Central memory CD4-positive, alpha-beta T cell (primary cell): ENCODE data around the gene TMEM184A.

Source experiments
- DNase-seq: peaks from one replicate; pipeline ENCODE4 v3.0.0; 2022

TMEM184A gene

DNA sequence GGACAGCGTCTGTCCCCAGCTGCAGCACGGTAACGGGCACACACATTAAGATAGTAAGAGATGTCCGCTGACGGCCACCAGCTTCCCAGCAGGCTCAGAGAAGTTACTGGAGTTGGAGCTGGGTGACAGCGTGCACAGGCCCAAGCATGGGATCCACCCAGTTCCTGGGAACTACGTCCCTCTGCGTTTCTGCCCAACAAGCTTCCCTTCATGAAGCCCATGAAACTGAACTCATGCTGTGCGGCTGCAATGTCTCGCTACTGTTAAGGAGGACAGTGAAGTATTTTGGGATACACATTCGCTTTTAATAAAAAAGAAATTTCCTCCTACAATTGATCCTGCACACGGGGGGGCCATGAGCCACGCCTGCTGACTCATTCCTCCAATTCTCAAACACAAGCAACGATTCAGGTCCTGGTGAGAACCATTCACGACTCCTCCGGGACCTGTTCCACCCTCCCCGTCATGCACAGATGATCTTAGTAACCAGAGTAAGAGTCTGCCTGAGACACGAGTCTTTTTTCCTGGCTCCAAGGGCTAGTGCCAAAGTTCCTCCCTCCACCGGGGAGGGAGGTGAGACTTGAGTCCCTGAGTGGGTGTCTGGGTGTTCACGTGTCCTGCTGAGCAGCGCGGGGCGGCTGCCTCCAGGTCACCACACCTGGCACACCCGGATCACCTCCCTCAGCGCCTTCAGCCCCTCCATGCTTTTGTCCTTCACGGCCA lies 11.2 kb upstream of the TMEM184A start:
- DNase-seq = no peak

DNA sequence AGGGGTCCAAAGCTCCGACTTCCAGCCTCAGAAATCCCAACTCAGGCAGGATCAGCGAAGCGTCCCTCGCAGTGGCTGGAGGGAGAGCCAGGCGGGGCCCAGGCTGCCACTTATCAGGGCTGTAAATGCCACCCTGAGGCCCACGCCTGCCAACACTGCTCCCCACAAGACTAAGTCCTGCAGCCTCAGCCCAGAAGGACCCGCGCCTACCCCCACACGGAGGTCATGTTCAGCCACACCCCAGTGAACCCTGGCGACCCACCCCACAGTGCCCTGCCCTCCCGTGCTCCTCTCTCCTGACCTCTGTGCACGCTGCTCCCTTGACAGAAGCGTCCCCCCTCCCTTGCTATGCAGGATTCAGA lies 10.7 kb upstream of the TMEM184A start:
- DNase-seq = no peak

DNA sequence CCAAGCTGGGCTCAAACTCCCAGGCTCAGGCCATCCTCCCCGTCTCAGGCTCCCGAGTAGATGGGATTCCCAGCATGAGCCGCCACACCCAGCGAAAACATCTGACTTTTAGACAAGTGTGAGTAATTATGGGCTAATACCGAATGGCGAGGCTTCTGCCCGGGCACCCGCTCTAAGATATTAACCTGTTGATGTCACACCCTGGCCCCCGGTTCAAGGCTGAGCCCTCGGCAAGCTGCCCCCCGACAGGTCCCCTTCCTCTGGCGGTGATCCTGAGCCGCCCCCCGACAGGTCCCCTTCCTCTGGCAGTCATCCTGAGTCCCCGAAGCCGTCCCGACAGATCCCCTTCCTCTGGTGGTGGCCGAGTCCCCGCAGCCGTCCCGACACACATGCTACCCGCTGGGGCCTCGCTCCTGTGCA lies 8.6 kb upstream of the TMEM184A start:
- no peak for DNase-seq

DNA sequence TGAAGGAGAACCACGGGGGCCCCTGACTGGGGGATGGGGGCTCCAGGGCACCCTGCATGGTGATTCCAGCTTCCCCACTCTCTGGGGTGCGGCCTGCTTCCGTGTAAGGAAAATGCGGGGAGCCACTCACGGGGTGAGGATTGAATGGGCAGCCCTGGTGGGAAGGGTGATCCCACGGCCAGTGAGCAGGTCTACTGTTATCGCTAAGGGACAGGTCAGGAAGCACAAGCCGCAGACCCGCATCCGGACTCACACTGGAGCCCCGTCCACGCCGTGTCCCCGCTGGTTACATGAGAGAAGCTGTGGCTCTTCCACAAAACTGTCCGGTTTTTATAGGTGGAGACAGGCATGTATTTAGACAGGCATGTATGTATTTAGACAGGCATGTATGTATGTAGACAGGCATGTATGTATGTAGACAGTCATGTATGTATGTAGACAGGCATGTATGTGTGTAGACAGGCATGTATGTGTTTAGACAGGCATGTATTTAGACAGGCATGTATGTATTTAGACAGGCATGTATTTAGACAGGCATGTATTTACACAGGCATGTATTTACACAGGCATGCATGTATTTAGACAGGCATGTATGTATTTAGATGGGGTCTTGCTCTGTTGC lies 8.1 kb upstream of the TMEM184A start:
- DNase-seq = no peak

DNA sequence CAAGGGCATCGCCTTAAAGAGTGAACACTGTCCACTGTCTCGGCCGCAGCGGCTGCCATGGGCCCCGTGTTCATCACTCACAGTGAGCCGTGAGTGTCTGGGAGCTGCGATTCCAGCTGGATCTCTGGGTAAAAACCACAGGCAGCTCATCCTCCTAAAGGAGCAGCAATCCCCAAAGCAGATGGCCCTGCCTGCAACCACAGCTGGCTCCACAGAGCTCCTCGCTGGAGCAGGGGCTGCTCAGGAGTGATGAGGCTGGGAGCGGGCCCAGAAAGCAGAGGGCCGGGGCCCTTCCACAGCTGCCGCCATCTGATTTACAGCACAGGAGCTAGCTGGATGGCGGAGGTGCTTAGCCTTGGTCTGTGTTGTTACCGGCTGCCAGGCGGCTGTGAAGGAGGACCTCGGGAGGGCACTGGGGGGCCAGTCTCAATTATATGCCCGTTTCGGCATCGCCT lies 6.6 kb upstream of the TMEM184A start:
- no peak for DNase-seq

DNA sequence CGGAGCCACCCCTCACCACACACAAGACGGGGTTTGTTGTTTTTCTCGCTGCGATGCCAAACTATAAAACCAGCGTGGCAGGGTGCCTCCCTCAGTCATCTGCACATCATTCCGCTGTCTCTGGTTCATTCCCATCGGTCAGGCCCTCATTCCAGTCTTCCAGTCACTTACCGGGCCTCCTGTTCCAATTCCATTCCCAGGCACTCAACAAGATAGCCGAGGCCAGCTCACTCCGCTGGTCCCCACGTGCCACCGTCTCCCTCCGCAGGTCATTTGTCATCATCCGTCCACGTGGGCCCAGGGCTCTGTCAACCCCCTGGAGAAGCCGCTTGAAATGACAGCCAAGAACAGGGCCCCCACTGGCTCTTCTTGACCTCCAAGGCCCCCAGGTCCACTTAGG lies 6.1 kb upstream of the TMEM184A start:
- no peak for DNase-seq

DNA sequence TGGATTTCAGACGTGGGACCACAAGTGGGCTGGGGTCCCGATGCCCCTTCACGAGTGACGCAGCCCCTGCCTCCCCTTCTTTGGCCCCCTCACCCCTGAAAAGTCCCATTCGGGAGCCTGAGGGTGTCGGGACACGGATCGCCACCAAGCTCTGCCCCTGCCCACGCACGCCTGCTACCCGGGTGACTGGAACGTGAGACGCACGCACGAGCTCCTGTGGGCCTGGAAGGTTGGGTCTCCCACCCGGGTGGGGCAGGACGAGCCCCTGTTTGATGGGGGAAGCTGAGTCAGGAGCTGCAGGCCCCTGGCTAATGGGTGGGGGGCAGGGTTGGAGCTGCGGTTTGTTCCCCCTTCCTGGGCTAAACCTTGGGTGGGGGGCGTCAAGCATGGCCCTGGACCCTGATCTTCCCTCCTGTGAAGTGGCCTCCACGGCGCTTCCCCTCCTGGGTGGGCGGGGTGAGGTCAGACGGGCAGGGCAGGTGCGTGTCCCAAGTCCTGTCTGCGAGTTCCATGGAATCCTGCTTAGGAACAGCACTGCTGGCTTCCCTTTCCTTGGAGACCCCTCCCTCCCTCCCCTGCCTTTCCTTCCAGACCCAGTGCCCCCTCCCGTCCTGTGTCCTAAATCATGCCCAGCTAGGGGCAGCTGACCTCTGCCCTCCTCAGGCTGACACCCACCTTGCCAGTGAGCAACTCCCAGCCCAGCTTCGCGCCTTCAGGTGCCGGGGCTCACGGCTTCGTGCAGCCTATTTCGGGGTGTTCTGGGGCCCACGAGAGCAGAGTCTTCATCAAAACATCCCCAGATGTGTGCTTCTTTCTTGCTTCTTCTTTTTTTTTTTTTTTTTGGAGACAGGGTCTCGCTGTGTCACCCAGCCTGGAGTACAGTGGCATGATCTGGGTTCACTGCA lies 5.3 kb upstream of the TMEM184A start:
- no peak for DNase-seq

DNA sequence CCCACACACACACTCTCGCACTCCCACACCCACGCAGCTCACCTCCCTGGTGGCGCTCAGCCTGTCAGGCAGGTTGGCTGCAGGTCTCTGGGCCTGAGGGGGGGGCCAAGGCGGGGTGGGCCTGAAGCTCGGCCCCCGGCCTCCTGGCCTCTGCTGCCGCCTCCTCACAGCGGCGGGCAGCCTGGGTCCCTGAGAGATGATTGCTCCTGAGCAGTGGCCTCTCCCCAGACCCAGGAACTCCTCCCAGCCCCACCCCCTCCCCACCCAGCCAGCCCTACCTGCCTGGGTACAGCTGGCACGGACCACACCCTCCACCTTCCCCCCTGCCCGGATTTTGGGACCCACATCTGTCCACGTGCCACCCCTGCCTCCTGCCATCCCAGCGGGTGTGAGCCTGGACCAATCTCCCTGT lies 4.6 kb upstream of the TMEM184A start:
- no peak for DNase-seq

DNA sequence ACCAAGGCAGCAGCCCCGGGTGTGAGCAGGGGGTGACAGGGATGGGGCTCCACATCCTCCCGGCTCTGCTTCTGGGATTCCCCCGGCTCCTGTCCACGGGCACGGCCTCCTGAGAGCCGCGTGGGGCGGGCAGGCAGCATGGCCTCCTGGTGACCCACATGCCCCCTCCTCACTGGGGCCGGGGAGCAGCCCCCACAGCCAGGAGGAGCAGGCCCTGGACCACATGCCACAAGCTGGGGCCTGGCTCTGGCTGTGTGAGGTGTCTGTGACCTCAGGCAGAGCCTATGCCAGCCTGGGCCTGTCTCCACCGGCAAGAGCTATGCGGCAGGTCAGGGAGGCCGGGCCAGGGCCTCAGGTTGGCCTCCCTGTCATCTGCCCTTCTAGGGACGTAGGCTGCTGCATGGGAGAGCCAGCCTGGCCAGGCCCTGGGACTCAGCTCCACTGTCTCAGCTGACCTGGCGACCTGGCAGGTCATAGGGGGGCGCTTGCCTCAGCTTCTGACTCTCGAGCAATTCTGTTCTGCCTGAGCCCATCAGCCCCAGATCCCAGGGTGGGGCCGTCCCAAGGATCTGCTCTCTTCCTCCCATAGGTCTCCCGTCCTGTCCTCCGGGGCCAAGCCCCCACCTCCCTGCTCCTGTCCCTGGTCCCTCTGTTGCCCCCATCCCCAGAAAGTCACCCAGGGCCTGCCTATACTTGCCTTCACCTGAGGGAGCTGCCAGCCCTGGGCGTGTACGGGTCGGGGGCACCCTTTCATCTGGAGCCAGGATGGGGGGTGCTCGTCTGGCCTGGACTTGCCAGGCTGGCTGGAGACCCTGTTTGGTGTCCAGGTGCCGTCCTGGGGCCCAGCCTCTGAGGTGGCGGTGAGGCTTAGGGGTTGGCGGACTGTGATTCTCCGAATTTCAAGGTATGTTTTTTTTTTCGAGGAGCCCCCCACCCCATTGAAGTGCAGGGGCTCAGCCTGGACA lies 3.9 kb upstream of the TMEM184A start:
- no peak for DNase-seq

DNA sequence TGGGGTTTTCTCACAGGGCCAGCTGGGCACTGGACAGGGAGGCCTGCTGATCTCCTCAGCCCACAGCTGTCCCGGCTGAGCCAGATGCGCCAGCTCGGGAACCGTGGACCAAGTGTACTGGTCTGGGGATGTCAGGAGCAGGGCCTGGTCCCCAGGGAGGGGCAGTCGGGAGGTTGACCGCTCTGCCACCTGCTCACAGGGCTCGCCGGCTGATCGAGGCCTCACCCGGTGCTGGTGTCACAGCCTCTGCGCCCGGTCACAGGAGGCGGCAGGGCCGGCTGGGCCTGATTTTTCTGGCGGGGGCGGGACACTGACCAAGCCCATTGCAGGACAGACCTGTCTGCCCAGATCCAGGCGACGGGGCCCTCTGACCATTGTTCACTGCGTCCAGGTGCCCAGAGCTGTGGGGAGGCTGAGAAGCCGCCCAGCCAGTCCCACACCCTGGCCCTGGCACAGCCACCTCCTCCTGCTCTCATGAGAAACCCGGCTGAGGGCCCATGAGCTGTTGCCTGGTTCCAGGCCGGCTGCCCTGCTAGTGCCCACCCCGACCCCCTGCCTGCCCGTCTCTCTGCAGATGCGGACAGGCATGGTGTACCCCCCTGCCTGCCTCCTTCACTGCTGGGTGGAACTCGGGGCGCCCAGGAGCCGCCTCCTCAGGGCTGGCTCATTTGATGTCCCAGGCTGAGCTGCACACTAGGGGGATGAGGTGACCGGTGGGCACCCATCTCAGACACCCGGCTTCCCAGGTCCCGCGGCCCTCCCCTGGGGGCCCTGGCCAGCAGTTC lies 3.0 kb upstream of the TMEM184A start:
- no peak for DNase-seq

DNA sequence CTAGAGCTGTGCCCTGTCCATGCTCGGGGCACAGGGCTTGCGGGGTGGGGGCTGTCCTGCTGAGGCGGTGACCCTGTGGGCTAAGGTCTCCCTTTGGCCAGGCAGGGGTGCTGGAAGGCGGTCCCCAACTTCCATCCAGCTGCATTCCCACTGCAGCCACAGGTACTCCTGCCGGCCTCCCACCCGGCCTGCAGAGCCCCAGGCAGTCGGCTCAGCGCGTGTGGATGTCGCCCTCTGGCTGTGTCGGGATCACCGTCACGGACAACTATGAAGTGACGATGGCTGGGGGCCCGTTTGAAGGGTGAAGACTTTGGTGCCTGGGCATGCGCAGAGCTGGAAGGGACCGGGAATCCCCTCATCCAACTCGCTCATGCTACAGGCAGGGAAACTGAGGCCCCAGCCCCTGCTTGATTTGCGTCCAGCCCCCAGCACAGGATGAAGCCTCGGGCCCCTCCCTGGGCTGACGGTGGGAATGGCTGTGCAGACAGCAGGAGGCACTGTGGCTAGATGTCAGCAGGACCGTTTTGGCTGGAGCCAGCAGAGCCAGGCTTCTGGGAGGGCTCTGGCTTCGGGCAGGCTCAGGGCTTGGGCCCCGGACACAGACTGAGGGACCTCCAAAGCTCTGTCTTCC lies 2.3 kb upstream of the TMEM184A start:
- DNase-seq = no peak

DNA sequence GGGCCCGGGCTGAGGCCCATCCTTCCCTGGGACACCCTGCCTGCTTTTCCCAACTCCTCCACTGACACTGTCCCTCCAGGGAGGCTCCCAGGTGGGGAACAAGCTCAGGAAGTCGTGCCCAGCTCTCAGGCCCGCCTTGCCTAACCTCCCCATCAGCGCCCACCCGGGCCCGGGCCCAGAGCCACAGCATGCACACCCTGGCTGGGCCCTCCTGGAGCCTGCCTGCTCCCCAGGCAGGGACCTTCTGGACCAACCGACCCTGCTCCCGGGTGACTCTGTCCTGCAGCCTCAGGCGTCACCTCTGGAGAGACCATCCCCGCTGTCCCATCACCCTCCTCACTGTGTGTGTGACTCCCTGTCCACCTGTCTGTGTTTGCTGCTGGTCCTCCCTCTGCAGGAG lies 1.8 kb upstream of the TMEM184A start:
- no peak for DNase-seq

DNA sequence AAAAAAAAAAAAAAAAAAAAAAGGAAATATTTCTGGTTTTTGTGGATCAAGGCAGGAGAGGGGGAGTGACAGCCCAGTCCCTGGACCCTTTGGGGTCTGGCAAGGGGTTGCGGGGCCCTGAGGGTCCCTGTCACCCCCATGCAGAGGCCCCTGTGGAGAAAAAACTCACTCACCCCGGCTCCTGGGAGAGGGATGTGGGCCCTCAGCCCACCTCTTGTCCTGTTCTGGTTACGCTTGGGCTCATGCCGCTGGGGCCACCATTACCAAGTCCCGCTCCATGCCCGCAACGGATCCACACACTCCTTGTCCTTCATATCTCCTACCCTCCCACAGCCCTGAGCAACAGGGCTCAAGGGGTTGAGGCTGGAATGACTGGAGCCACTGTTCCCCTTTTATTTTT lies 1.0 kb upstream of the TMEM184A start:
- no peak for DNase-seq

DNA sequence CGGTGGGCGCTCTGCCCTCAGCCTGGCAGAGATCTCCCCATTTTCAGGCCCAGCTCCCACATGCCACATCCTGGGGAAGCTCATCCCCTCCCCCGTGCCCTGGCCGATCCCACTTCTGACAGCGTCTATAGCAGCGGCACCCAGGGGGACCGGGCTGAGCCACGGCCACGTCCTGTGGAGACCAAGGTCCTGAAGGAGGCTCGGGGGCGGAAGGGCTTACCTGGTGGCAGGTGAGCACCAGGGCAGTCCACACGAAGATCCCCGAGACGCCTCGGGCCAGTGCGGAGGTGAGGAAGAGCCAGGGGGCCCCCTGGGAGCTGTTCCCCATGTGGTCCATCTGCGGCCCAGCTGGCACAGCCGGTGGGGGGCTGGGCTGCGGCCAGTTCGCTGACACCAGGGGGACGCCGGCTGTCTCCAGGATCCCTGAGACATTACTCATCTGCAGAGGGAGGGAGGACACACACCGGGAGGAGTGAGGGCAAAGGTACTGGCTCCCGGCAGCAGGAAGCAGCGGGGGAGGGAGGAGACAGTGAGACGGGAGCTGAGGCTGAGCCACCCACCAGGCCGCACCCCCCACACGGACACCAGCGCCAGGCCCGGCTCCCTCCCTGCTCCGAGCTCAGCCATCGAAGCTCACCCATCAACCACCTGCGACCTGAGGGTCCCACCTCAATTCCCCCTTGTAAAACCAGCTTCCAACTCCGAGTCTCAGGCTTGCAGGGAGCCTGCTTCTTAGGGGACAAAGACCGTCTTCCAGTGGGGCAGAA lies 776 bp downstream of the TMEM184A start:
- no peak for DNase-seq

DNA sequence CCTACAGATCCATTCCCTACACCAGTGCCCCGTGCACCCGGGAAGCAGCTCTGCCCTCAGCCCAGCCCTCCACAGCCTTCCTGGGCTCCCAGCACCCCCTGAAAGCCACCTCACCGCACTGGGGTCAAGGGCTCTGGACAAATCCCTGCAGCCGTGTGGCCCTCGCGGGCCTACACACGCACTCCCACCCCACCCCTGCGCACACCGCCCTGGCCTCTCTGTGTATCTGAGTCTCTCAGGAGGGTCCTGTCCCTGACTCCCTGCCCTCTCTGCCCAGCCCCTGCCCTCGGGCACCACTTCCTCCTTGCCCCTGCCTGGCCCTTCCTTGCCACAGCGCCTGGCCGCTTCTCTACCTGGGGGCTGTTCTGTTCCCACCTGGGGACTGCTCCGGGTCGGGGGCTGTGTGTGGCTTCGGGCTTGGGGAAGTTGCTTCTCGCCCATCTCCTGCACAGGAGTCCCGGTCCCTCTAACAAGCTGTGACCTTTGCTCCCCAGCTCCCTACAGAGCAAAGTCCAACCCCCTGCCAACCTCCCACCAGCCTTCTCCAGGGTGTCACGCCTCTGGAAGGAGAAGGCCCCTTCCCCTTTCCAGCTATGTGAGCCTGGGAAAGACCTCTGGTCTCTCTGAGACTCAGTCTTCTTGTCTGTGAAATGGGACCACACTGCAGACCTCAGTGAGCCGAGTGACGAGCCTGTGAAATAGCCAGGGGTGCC lies 1.5 kb downstream of the TMEM184A start:
- no peak for DNase-seq

DNA sequence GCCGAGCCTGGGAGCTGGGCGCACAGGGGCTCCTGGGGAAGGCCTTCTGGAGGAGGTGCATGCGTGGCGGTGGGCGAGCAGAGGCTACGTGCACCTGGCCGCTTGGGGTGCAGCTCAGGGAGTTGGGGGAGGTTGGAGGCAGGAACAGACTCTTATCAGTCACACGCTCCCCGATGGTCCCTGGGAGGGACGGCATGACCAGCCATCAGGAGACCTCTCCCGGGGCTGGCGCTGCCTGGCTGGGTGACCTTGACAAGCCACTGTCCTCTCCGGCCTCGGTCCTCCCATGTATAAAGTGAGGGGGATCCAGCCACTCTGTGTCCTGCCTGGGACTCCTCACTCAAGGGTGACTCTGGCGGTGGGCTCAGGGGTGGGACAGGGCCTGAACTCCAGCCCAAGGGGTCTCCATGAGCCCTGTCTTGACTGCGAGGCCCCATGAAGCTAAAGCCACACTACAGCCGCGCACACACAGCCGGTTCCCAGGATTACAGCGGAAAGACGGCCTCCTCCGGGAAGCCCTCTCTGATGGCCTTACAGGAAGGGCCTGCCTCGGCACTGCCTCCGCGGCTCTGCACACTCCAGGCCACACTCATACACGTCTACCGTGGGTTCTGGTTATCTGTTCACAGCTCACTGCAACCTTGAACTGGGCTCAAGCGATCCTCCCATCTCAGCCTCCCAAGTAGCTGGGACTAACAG lies 2.3 kb downstream of the TMEM184A start:
- no peak for DNase-seq

DNA sequence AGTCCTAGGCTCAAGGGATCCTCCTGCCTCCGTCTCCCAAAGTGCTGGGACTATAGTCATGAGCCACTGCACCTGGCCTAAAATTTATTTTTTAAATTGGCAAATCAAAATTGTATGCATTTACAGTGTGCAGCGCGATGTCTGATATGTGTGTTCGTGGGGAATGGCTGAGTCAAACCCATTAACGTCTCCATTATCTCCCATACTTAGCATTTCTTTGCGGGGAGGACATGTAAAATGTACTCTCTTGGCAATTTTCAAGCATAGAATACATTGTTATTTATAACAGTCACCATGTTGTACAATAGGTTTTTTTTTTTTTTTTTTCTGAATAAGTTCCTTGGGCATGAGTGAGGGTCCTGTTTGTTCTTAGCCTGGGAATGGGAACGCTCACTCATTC lies 3.8 kb downstream of the TMEM184A start:
- DNase-seq = no peak

DNA sequence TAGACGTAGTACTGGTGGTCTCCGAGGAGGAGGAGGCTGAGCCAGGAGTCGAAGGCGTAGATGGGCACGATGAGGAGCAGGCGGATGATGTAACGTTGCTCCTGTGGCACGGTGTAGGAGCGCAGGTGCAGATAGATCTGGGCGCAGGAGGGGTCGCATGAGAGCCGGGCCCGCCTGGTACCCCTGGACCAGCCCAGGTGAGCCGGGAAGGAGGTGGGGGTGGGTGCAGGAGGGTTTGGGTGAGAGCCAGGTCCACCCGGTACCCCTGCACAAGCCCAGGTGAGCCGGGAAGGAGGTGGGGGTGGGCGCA lies 5.2 kb downstream of the TMEM184A start:
- DNase-seq = no peak
